Ovary (tissue), 3 donors: ENCODE data around the gene CACNA2D1.

Source experiments
- CTCF ChIP-seq, 3 donors: fragments of 450-650 bp in 2 of 3; fragments of 200-600 bp in 1 of 3; IDR thresholded peaks; one replicate each; pipeline versions ENCODE4 v1.5.1 to v1.8.0; 2016 to 2022; ENCODE audit warnings: antibody characterized with exemption in 3 of 3, mild to moderate bottlenecking in 1 of 3
- EP300 ChIP-seq: sonication (generic); formaldehyde crosslinking; IDR thresholded peaks from one replicate; pipeline ENCODE4 v1.6.1; 2017; ENCODE audit warnings: antibody characterized with exemption
- donor health status: DM: no; HTN: no; CAD: no.

DNA sequence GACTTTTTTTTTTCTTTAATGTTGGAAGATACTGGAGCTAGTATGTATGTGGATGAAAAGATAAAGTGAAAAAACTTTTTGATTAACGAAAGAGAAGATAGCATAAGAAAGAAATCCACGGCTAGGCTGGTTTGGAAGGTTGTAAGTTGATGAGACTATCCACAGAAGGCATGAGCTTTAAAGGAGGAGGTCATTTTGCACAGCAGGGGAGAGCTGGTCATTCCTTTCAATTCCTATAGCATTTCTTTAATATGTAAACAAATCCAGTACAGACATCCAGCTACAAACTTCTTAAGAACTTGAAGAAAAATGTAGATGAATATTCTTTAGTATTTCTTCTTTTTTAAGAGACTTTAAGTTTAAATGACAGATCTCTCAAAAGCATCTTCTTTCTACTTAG lies 281.3 kb downstream of the CACNA2D1 start:
- TF ChIP-seq CTCF (IDR thresholded peaks at IDR 0.05) (no peak), EP300 (no peak)
